GM23248 (cell line): ENCODE data around the gene MAPK6. TPM values are rescaled to one million over a fixed set of nuclear protein-coding genes. Genes with fewer than 3 reads are reported as not detected.
"Not testable (repeated sequence)": the region's sequence is repeated elsewhere in the genome, so short reads cannot be mapped to it uniquely, and the experiment has no call there.

ENCODE experiments used
- DNase-seq: peaks from one replicate; pipeline ENCODE4 v3.0.0-alpha.2; 2015
- H2AFZ ChIP-seq: fragments of 200-600 bp; sonication (generic); 2 replicates; pipeline ENCODE4 v1.6.1; 2016; ENCODE audit warnings: antibody characterized with exemption
- H3F3A ChIP-seq: fragments of 200-600 bp; sonication (generic); 2 replicates; pipeline ENCODE4 v1.6.1; 2016; ENCODE audit warnings: mild to moderate bottlenecking, antibody characterized with exemption, mixed run types; ENCODE audit not compliant: insufficient read depth
- H3K27ac ChIP-seq: fragments of 200-600 bp; sonication (generic); 2 replicates; pipeline ENCODE4 v1.5.1; 2016; ENCODE audit warnings: mild to moderate bottlenecking
- H3K27me3 ChIP-seq: fragments of 200-600 bp; sonication (generic); replicated peaks from 2 replicates; pipeline ENCODE4 v1.6.1; 2016; ENCODE audit warnings: mild to moderate bottlenecking; ENCODE audit not compliant: insufficient read depth
- H3K36me3 ChIP-seq: fragments of 200-600 bp; sonication (generic); 2 replicates; pipeline ENCODE4 v1.6.1; 2016; ENCODE audit warnings: low read depth, mild to moderate bottlenecking
- H3K4me1 ChIP-seq: fragments of 200-600 bp; sonication (generic); 2 replicates; pipeline ENCODE4 v1.6.1; 2016; ENCODE audit warnings: mild to moderate bottlenecking; ENCODE audit not compliant: insufficient read depth
- H3K4me2 ChIP-seq: fragments of 200-600 bp; sonication (generic); one replicate; pipeline ENCODE4 v1.6.1; 2016; ENCODE audit warnings: mild to moderate bottlenecking; ENCODE audit not compliant: unreplicated experiment
- H3K4me3 ChIP-seq: fragments of 200-600 bp; sonication (generic); 2 replicates; pipeline ENCODE4 v1.5.1; 2016; ENCODE audit warnings: mild to moderate bottlenecking
- H3K79me2 ChIP-seq: fragments of 200-600 bp; sonication (generic); 2 replicates; pipeline ENCODE4 v1.6.1; 2016; ENCODE audit warnings: mild to moderate bottlenecking; ENCODE audit not compliant: insufficient read depth
- H3K9ac ChIP-seq: fragments of 200-600 bp; sonication (generic); 2 replicates; pipeline ENCODE4 v1.6.1; 2016; ENCODE audit warnings: mild to moderate bottlenecking
- H3K9me2 ChIP-seq: fragments of 200-600 bp; sonication (generic); 2 replicates; pipeline ENCODE4 v1.6.1; 2016; ENCODE audit warnings: mixed run types, mild to moderate bottlenecking, moderate library complexity; ENCODE audit not compliant: insufficient read depth
- H3K9me3 ChIP-seq: fragments of 200-600 bp; sonication (generic); one replicate; pipeline ENCODE4 v1.6.1; 2017; ENCODE audit warnings: low read depth
- H4K20me1 ChIP-seq: fragments of 200-600 bp; sonication (generic); 2 replicates; pipeline ENCODE4 v1.6.0; 2016; ENCODE audit not compliant: insufficient read depth
- EZH2 ChIP-seq: fragments of 200-600 bp; sonication (generic); IDR thresholded peaks from 2 replicates; pipeline ENCODE4 v1.6.1; 2018; ENCODE audit warnings: antibody characterized with exemption, mild to moderate bottlenecking; ENCODE audit not compliant: insufficient read depth, poor library complexity, severe bottlenecking
- EZH2phosphoT487 ChIP-seq: fragments of 200-600 bp; sonication (generic); IDR thresholded peaks from 2 replicates; pipeline ENCODE4 v1.6.1; 2018; ENCODE audit warnings: antibody characterized with exemption, moderate library complexity, mild to moderate bottlenecking, low read depth; ENCODE audit not compliant: insufficient read depth
- WGBS, 2 experiments: methylation state at CpG; one replicate each; pipeline ENCODE4 v1.1.6; 2015 to 2017; ENCODE audit warnings: low lambda C conversion rate in 2 of 2, low coverage in 1 of 2; ENCODE audit errors: missing lambda C conversion rate in 2 of 2; 5-methylcytosine and 5-hydroxymethylcytosine counted together
- in situ Hi-C: fragments of 300-500 bp; cut with MboI; formaldehyde crosslinking; loops from 2 replicates; pipeline ENCODE4 v1.15.0; 2020
- polyA plus RNA-seq: library from polyadenylated mRNA; unstranded; fragments of >200 nt; fragmentation: Nextera tagmentation; extraction: Ambion mirVana; gene quantifications from 2 replicates; pipeline ENCODE4 v1.2.1, GENCODE V29; 2016
- total RNA-seq: library from RNA; depleted of rRNA; stranded (reverse); fragments of >200 nt; shearing (Covaris generic); gene quantifications from 2 replicates; pipeline ENCODE4 v1.2.3, GENCODE V29; 2014

Gene MAPK6
- total and polyA plus RNA-seq, 2 experiments from 2014 or later, result 36.5 to 69.3 TPM

- Histone ChIP-seq H3K4me2 (no peak overlapping the region), H3K27ac (no peak overlapping the region), H3K27me3 (no peaks in the 10 kb centered on the region), H4K20me1 (no peaks in the 10 kb centered on the region), H3K4me3 (no peak overlapping the region), H3K9me2 (no peaks in the 10 kb centered on the region), H3F3A (peaks cover 15% of the 10 kb centered on the region; the same call in 1 of the 2 replicates), H2AFZ (no peak overlapping the region), H3K9me3 (no peaks in the 10 kb centered on the region), H3K79me2 (no peaks in the 10 kb centered on the region), H3K36me3 (no peaks in the 10 kb centered on the region), H3K4me1 (peaks cover 29% of the 10 kb centered on the region), H3K9ac (no peak overlapping the region)
- WGBS, 2 experiments, result 88 to 91% methylated on average over 9 of the region's 9 CpGs
- TF ChIP-seq EZH2, result no peak
- no peak for DNase-seq
- in situ Hi-C loops, result no loop called here
Measured at GRCh38 chr15:52080706-52081392, 61.8 kb downstream of the MAPK6 start.

- in situ Hi-C loops, result no loop called here
- Histone ChIP-seq H2AFZ (no peak overlapping the region), H3K4me1 (peaks cover 15% of the 10 kb centered on the region), H3K36me3 (no peaks in the 10 kb centered on the region), H3K9me3 (no peaks in the 10 kb centered on the region), H3K4me2 (no peak overlapping the region), H3K9ac (no peak overlapping the region), H3K27ac (no peak overlapping the region), H3K27me3 (no peaks in the 10 kb centered on the region), H3K4me3 (no peak overlapping the region), H3K9me2 (no peaks in the 10 kb centered on the region), H3K79me2 (no peaks in the 10 kb centered on the region), H4K20me1 (no peaks in the 10 kb centered on the region), H3F3A (peaks cover under 1% of the 10 kb centered on the region; the same call in 1 of the 2 replicates)
- DNase-seq, result no peak
- no peak for TF ChIP-seq EZH2
- TF ChIP-seq EZH2phosphoT487, result no peak
- 88 to 92% methylated on average over 5 of the region's 5 CpGs for WGBS, 2 experiments
Measured at GRCh38 chr15:52082197-52083036, 63.4 kb downstream of the MAPK6 start.

- H3K36me3 ChIP-seq, H3K4me1 ChIP-seq, H3K9me3 ChIP-seq, H3K4me2 ChIP-seq, H3F3A ChIP-seq, H3K4me3 ChIP-seq, H4K20me1 ChIP-seq, H3K79me2 ChIP-seq, H2AFZ ChIP-seq, H3K9ac ChIP-seq, H3K27me3 ChIP-seq, in situ Hi-C loops, DNase-seq, H3K27ac ChIP-seq, H3K9me2 ChIP-seq: not testable (repeated sequence)
- 93 to 100% methylated on average over 1 of the region's 1 CpG for WGBS, 2 experiments
Measured at GRCh38 chr15:52083037-52083359, 64.0 kb downstream of the MAPK6 start.

GRCh38 chr15:52083603-52084002, 64.6 kb downstream of the MAPK6 start:
- DNase-seq, result no peak
- in situ Hi-C loops, result no loop called here
- WGBS, 2 experiments, result 75 to 77% methylated on average over 4 of the region's 4 CpGs
- no peak overlapping the region for H3K4me3 ChIP-seq
- H3K9me3 ChIP-seq, result no peaks in the 10 kb centered on the region
- H3K9ac ChIP-seq, result no peak overlapping the region
- no peak overlapping the region for H3K27ac ChIP-seq
- no peaks in the 10 kb centered on the region for H4K20me1 ChIP-seq
- no peaks in the 10 kb centered on the region for H3F3A ChIP-seq
- H3K27me3 ChIP-seq, result no peaks in the 10 kb centered on the region
- H2AFZ ChIP-seq, result no peak overlapping the region
- 0 out of 2 replicates have a peak, but pooled peaks cover 5% of the 10 kb centered on the region for H3K4me1 ChIP-seq
- no peaks in the 10 kb centered on the region for H3K79me2 ChIP-seq
- no peaks in the 10 kb centered on the region for H3K36me3 ChIP-seq
- H3K4me2 ChIP-seq, result no peak overlapping the region
- TF ChIP-seq EZH2phosphoT487 (no peak), EZH2 (no peak)
- H3K9me2 ChIP-seq, result no peaks in the 10 kb centered on the region
